ENCODE measurements around the gene CCDC24. TPM values are rescaled to one million over a fixed set of nuclear protein-coding genes. Genes with fewer than 3 reads are reported as not detected.

Gene CCDC24
- total and polyA plus RNA-seq, 2 of the 4 experiments (the other 2 are of a cell fraction) = 1.4 to 4.6 TPM

- in situ Hi-C loops (cut with MboI; ENCODE audit: low sequenced_read_pairs) = loop anchor here (10.0 kb wide), 1 partner anchor 571 kb away; no protein-coding TSS in a partner anchor
- no peak overlapping the region for H2BK120ac ChIP-seq (ENCODE audit: low read depth, low read length)
- H3K9me3 ChIP-seq (ENCODE audit: control insufficient read depth, insufficient read depth, low read length) = no peaks in the 10 kb centered on the region
- no peak overlapping the region for H3K9ac ChIP-seq (ENCODE audit: low read depth, low read length)
- no peak overlapping the region for H2AK9ac ChIP-seq (replicated peaks; ENCODE audit: low read depth, low read length, poor library complexity)
- no peak for ATAC-seq (ENCODE audit: low read depth)
- no peaks in the 10 kb centered on the region for H4K20me1 ChIP-seq (ENCODE audit: insufficient read depth, low read length)
- H3K36me3 ChIP-seq (ENCODE audit: control insufficient read depth, insufficient read depth, low read length) = peaks cover 6% of the 10 kb centered on the region; the same call in 1 of the 2 replicates
- H2AK5ac ChIP-seq (ENCODE audit: low read depth, low read length) = no peak overlapping the region
- no peak overlapping the region for H4K8ac ChIP-seq (ENCODE audit: low read depth in 2 of 2, low read length in 2 of 2)
- dilution Hi-C loops (cut with HindIII; ENCODE audit: low sequenced_read_pairs, unreplicated experiment) = no loop called here
- BruUV-seq (replicated peaks) = no TSS peak
- WGBS, 2 experiments (ENCODE audit: extremely low coverage in 2 of 2, insufficient read length in 1 of 2) = 48% methylated on average over 2 of the region's 5 CpGs; no CpG with 5 or more reads in 1 of the 2 experiments
- intact Hi-C loops (cut with micrococcal nuclease) = no loop called here
- H3K4me3 ChIP-seq (ENCODE audit: insufficient read depth, low read depth, low read length) = no peak overlapping the region
- no peaks in the 10 kb centered on the region for H3K27me3 ChIP-seq (ENCODE audit: control insufficient read depth, insufficient read depth, low read length)
- H3K4ac ChIP-seq (ENCODE audit: low read depth, low read length) = no peak overlapping the region; the same call in 1 of the 2 replicates
- H3K79me1 ChIP-seq (ENCODE audit: low read depth in 1 of 2, low read length in 2 of 2) = no peaks in the 10 kb centered on the region
- no peak for DNase-seq
- H3K27ac ChIP-seq (ENCODE audit: insufficient read depth, low read length) = no peak overlapping the region
- no peak for TF ChIP-seq FOS (IDR thresholded peaks at IDR 0.05; ENCODE audit: low read depth, low read length)
- no peak for TF ChIP-seq RFX5 (IDR thresholded peaks at IDR 0.05; ENCODE audit: low read depth, low read length)
- TF ChIP-seq MXI1 (IDR thresholded peaks at IDR 0.05; ENCODE audit: borderline replicate concordance, low read depth, low read length) = no peak
- TF ChIP-seq RCOR1 (IDR thresholded peaks at IDR 0.05; ENCODE audit: insufficient replicate concordance, low read length) = no peak
- no peak for TF ChIP-seq MAFK (IDR thresholded peaks at IDR 0.05; ENCODE audit: low read depth, low read length)
- no peak for TF ChIP-seq BHLHE40 (IDR thresholded peaks at IDR 0.05; ENCODE audit: low read depth, low read length)
- TF ChIP-seq USF2 (IDR thresholded peaks at IDR 0.05; ENCODE audit: low read depth, low read length) = no peak
- no peak for TF ChIP-seq SMC3 (IDR thresholded peaks at IDR 0.05; ENCODE audit: low read depth, low read length)
- TF ChIP-seq ELK1 (IDR thresholded peaks at IDR 0.05; ENCODE audit: borderline replicate concordance, low read depth, low read length) = no peak
- no peak for TF ChIP-seq CEBPB (IDR thresholded peaks at IDR 0.05; ENCODE audit: low read depth, low read length)
- TF ChIP-seq CHD1 (IDR thresholded peaks at IDR 0.05; ENCODE audit: low read depth, low read length) = no peak
- TF ChIP-seq RAD21 (IDR thresholded peaks at IDR 0.05; ENCODE audit: low read length) = no peak
- no peak for TF ChIP-seq MAZ (IDR thresholded peaks at IDR 0.05; ENCODE audit: borderline replicate concordance, low read depth, low read length)
- no peak for TF ChIP-seq POLR2A (IDR thresholded peaks at IDR 0.05; ENCODE audit: low read depth, low read length)
- TF ChIP-seq CTCF (conservative IDR thresholded peaks at IDR 0.05; ENCODE audit: low read depth, low read length) = no peak
- TF ChIP-seq NFE2L2 (IDR thresholded peaks at IDR 0.05; ENCODE audit: low read depth, low read length) = no peak
- no peak overlapping the region for H4K91ac ChIP-seq (ENCODE audit: insufficient read depth, low read depth, low read length)
- no peaks in the 10 kb centered on the region for H3K4me1 ChIP-seq (ENCODE audit: control insufficient read depth, insufficient read depth, low read length)
- ChIA-PET POLR2A (ENCODE audit: unreplicated experiment) (no interaction called here), CTCF (interaction anchor here (0.7 to 1.6 kb wide), 3 partner anchors 9 to 79 kb away, joined by 3 to 7 read pairs (median 3); no protein-coding TSS in a partner anchor)
- H4K5ac ChIP-seq (ENCODE audit: low read depth, low read length) = no peak overlapping the region
- no peak overlapping the region for H2BK5ac ChIP-seq (ENCODE audit: low read depth, low read length, poor library complexity, severe bottlenecking)
- no peak overlapping the region for H3K56ac ChIP-seq (ENCODE audit: extremely low read depth, insufficient read depth, low read length)
- H2AFZ ChIP-seq (replicated peaks; ENCODE audit: low read length, poor library complexity) = no peak overlapping the region
- H3K23ac ChIP-seq (ENCODE audit: low read depth, low read length) = no peak overlapping the region
- no peak overlapping the region for H3K4me2 ChIP-seq (ENCODE audit: low read depth, low read length)
- H3K9me1 ChIP-seq (ENCODE audit: insufficient read depth, low read length) = no peaks in the 10 kb centered on the region
- H3K18ac ChIP-seq (ENCODE audit: low read depth, low read length) = no peak overlapping the region
- H2BK20ac ChIP-seq (ENCODE audit: low read depth, low read length) = no peak overlapping the region
- no peak overlapping the region for H3K14ac ChIP-seq (replicated peaks; ENCODE audit: low read depth, low read length)
- no peak overlapping the region for H2BK15ac ChIP-seq (ENCODE audit: low read depth, low read length)
These were observed 22.6 kb downstream of the CCDC24 start for GRCh38 chr1:44013949-44014348.
